CD14-positive monocyte (primary cell): ENCODE data around the gene HPSE2. TPM values are rescaled to one million over a fixed set of nuclear protein-coding genes. Genes with fewer than 3 reads are reported as not detected.

Experiments used
- DNase-seq, 3 donors: peaks; one replicate each; pipeline ENCODE4 v3.0.0-alpha.2; 2011 to 2022
- H2AFZ ChIP-seq: 2 replicates; pipeline ENCODE4 v1.6.0; 2012; ENCODE audit warnings: mild to moderate bottlenecking, low read depth, low read length, inconsistent platforms; ENCODE audit not compliant: insufficient read depth, poor library complexity, severe bottlenecking
- H3K27ac ChIP-seq, 2 donors: 1 replicate in 1 of 2; 2 replicates in 1 of 2; pipeline ENCODE4 v1.5.1; 2012 to 2013; ENCODE audit warnings: low read length in 2 of 2, control low read depth in 1 of 2, inconsistent platforms in 1 of 2, low read depth in 1 of 2, mild to moderate bottlenecking in 1 of 2
- H3K27me3 ChIP-seq, 2 donors: one replicate each; pipeline versions ENCODE4 v1.6.0 to v1.6.1; 2011 to 2013; ENCODE audit warnings: low read length in 2 of 2; ENCODE audit not compliant: control insufficient read depth in 2 of 2, insufficient read depth in 2 of 2
- H3K36me3 ChIP-seq, 2 donors: replicated peaks in 1 of 2; 1 replicate in 1 of 2; 2 replicates in 1 of 2; pipeline versions ENCODE4 v1.5.1 to v1.6.1; 2012 to 2013; ENCODE audit warnings: low read length in 2 of 2, control low read depth in 1 of 2, inconsistent platforms in 1 of 2, mild to moderate bottlenecking in 1 of 2; ENCODE audit not compliant: insufficient read depth in 2 of 2, control insufficient read depth in 1 of 2
- H3K4me1 ChIP-seq, 2 donors: 1 replicate in 1 of 2; 2 replicates in 1 of 2; pipeline versions ENCODE4 v1.5.1 to v1.6.1; 2012 to 2013; ENCODE audit warnings: low read length in 2 of 2, control low read depth in 1 of 2, inconsistent platforms in 1 of 2, mild to moderate bottlenecking in 1 of 2, moderate library complexity in 1 of 2; ENCODE audit not compliant: insufficient read depth in 2 of 2, control insufficient read depth in 1 of 2
- H3K4me2 ChIP-seq: replicated peaks from 2 replicates; pipeline ENCODE3; 2012; ENCODE audit warnings: low read length, moderate library complexity, mild to moderate bottlenecking; ENCODE audit not compliant: poor library complexity, severe bottlenecking; ENCODE audit errors: extremely low read depth
- H3K4me3 ChIP-seq, 3 experiments: fragments of 200-600 bp in 1 of 3; sonication (generic) in 1 of 3; replicated peaks in 1 of 3; 1 replicate in 2 of 3; 2 replicates in 1 of 3; pipeline ENCODE4 v1.5.1; 2011 to 2013; ENCODE audit warnings: low read length in 3 of 3, mild to moderate bottlenecking in 3 of 3, control low read depth in 2 of 3, low read depth in 2 of 3, inconsistent platforms in 1 of 3, moderate library complexity in 1 of 3
- H3K79me2 ChIP-seq: 2 replicates; pipeline ENCODE4 v1.6.0; 2012; ENCODE audit warnings: mild to moderate bottlenecking, control low read depth, inconsistent platforms, low read length, moderate library complexity; ENCODE audit not compliant: insufficient read depth
- H3K9ac ChIP-seq: 2 replicates; pipeline ENCODE4 v1.6.0; 2017; ENCODE audit warnings: low read length, mild to moderate bottlenecking; ENCODE audit not compliant: insufficient read depth, poor library complexity, severe bottlenecking
- H3K9me3 ChIP-seq, 2 donors: replicated peaks in 1 of 2; 1 replicate in 1 of 2; 2 replicates in 1 of 2; pipeline versions ENCODE4 v1.5.1 to v1.6.1; 2012 to 2013; ENCODE audit warnings: low read length in 2 of 2, control low read depth in 1 of 2; ENCODE audit not compliant: control insufficient read depth in 1 of 2, insufficient read depth in 1 of 2
- H4K20me1 ChIP-seq: 2 replicates; pipeline ENCODE4 v1.6.0; 2012; ENCODE audit warnings: mild to moderate bottlenecking, low read length, control low read depth, moderate library complexity; ENCODE audit not compliant: insufficient read depth
- H3K27ac Mint-ChIP-seq, 7 donors: one replicate each; pipeline ENCODE4 v1.8.0; 2020; ENCODE audit warnings: mild to moderate bottlenecking in 7 of 7, mixed read lengths in 7 of 7, moderate library complexity in 6 of 7, inconsistent platforms in 2 of 7
- H3K27me3 Mint-ChIP-seq, 3 donors: one replicate each; pipeline ENCODE4 v1.8.0; 2021 to 2022; ENCODE audit warnings: low read depth in 3 of 3, mild to moderate bottlenecking in 3 of 3, mixed read lengths in 3 of 3, moderate library complexity in 3 of 3, inconsistent platforms in 1 of 3
- H3K36me3 Mint-ChIP-seq, 2 donors: one replicate each; pipeline ENCODE4 v1.8.0; 2020; ENCODE audit warnings: mixed read lengths in 2 of 2, inconsistent platforms in 1 of 2, mild to moderate bottlenecking in 1 of 2
- H3K4me1 Mint-ChIP-seq: one replicate; pipeline ENCODE4 v1.8.0; 2020; ENCODE audit warnings: mild to moderate bottlenecking, mixed read lengths
- H3K4me3 Mint-ChIP-seq, 2 donors: one replicate each; pipeline ENCODE4 v1.8.0; 2020; ENCODE audit warnings: mild to moderate bottlenecking in 2 of 2, mixed read lengths in 2 of 2, moderate library complexity in 1 of 2
- H3K9me3 Mint-ChIP-seq, 7 donors: one replicate each; pipeline ENCODE4 v1.8.0; 2020 to 2022; ENCODE audit warnings: mixed read lengths in 7 of 7, mild to moderate bottlenecking in 6 of 7, moderate library complexity in 6 of 7, inconsistent platforms in 2 of 7
- WGBS: methylation state at CpG from one replicate; pipeline ENCODE4 v1.1.5; 2013; ENCODE audit warnings: missing lambda C conversion rate; ENCODE audit not compliant: insufficient coverage; 5-methylcytosine and 5-hydroxymethylcytosine counted together
- intact Hi-C, 2 donors: fragments of 100-400 bp; cut with micrococcal nuclease; formaldehyde crosslinking; loops; one replicate each; pipeline versions ENCODE4 v1.15.0 to v1.15.1; 2023
- polyA plus RNA-seq, 3 donors: library from polyadenylated mRNA; depleted of rRNA in 1 of 3; unstranded in 2 of 3; stranded (reverse) in 1 of 3; fragments of 300-500 nt in 2 of 3; fragments of >200 nt in 1 of 3; fragmentation: Illumina TruSeq in 2 of 3; gene quantifications; 1 replicate in 2 of 3; 2 replicates in 1 of 3; pipeline ENCODE4 v1.2.3, GENCODE V29; 2012 to 2021
- TF ChIP-seq, protein P1 (sequence below): fragments of 200-600 bp; IDR thresholded peaks from one replicate; pipeline ENCODE4 v1.8.0; 2022; ENCODE audit warnings: antibody characterized with exemption, mild to moderate bottlenecking

Gene HPSE2
- polyA plus RNA-seq, 3 donors, result not detected

DNA sequence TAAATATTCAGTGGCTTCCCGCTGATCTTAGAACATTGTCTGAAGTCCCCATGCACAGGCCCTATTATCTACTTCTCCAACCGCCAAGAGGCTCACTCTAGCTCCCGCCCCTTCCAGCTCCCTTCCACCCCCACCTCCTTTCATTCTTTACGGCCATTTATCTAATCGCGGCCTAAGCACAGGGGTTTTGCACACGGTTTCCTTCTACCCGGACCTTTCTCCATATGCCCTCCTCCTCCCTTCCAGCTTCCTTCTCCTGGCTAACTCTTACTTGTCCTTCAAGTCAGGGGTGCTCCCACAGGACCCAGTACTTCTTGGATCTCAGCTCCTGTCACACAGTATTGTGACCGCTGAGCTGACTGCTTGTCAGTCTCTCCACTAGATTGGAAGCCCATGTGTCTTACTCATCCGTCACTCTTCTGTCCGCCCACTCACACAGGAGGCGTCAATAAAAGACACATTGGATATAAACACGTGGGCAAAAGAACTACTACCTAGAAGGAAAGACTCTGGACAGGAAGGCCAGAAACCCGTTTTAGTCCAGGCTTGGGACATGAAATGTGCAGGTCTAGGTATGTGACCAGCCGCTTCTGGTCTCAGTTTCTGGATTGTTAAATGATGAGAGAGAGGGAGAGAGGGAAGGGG lies 768.7 kb downstream of the HPSE2 start:
- H3K27me3 Mint-ChIP-seq, result peaks cover 8 to 21% (median 17%) of the 10 kb centered on the region in 3 donors
- intact Hi-C loops, result loop anchor here (5.0 kb wide), 3 partner anchors 195 to 780 kb away; no protein-coding TSS in a partner anchor
- no peaks in the 10 kb centered on the region for H3K36me3 ChIP-seq
- no peaks in the 10 kb centered on the region for H4K20me1 ChIP-seq
- no peak overlapping the region for H3K4me2 ChIP-seq
- peak overlapping the region; percentile 100 for H2AFZ ChIP-seq
- no peaks in the 10 kb centered on the region for H3K36me3 Mint-ChIP-seq
- no peaks in the 10 kb centered on the region for H3K79me2 ChIP-seq
- H3K4me3 ChIP-seq, result no peak overlapping the region
- peaks cover 11% of the 10 kb centered on the region for H3K4me1 Mint-ChIP-seq
- DNase-seq, result no peak
- H3K4me3 Mint-ChIP-seq, result peak overlapping the region in 1 of 2 donors; percentile 31
- H3K9me3 ChIP-seq, result no peaks in the 10 kb centered on the region
- H3K4me1 ChIP-seq, result peaks cover 0 to 9% of the 10 kb centered on the region in 2 donors
- peaks cover 6 to 10% of the 10 kb centered on the region in 2 donors for H3K27me3 ChIP-seq
- H3K9me3 Mint-ChIP-seq, result peaks cover 0 to 1% (median 0%) of the 10 kb centered on the region in 7 donors
- TF ChIP-seq, protein P1, sequence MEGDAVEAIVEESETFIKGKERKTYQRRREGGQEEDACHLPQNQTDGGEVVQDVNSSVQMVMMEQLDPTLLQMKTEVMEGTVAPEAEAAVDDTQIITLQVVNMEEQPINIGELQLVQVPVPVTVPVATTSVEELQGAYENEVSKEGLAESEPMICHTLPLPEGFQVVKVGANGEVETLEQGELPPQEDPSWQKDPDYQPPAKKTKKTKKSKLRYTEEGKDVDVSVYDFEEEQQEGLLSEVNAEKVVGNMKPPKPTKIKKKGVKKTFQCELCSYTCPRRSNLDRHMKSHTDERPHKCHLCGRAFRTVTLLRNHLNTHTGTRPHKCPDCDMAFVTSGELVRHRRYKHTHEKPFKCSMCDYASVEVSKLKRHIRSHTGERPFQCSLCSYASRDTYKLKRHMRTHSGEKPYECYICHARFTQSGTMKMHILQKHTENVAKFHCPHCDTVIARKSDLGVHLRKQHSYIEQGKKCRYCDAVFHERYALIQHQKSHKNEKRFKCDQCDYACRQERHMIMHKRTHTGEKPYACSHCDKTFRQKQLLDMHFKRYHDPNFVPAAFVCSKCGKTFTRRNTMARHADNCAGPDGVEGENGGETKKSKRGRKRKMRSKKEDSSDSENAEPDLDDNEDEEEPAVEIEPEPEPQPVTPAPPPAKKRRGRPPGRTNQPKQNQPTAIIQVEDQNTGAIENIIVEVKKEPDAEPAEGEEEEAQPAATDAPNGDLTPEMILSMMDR, result no peak
- H3K27ac Mint-ChIP-seq, result no peak overlapping the region
- no peak overlapping the region for H3K27ac ChIP-seq
- WGBS, result 83% methylated on average over 13 of the region's 15 CpGs
- no peak overlapping the region for H3K9ac ChIP-seq

DNA sequence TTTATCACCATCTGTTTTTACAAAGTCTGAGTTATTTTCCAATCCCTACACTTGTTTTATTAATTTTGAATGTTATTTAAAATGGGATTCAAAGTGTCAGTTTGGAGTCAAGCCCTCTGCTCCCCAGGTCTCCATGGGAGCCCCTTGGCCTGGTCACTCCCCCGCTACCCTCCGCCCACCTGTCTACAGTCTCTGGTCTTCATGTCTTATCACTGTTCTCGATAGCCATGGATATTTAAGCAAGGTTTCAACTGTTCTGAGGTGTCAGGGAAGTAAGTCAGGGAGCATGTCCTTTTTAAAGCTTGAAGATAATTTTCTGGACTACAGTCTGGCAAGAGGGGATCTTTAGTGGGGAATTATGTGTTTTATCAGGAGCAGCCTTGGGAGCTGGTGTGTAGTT lies 769.8 kb downstream of the HPSE2 start:
- Mint-ChIP-seq H3K27me3 (peaks cover 8 to 18% (median 17%) of the 10 kb centered on the region in 3 donors), H3K27ac (no peak overlapping the region), H3K4me1 (peaks cover 15% of the 10 kb centered on the region), H3K36me3 (no peaks in the 10 kb centered on the region), H3K9me3 (peaks cover 0 to 1% (median 0%) of the 10 kb centered on the region in 7 donors), H3K4me3 (no peak overlapping the region)
- Histone ChIP-seq H3K4me1 (peaks cover 0 to 9% of the 10 kb centered on the region in 2 donors), H3K36me3 (no peaks in the 10 kb centered on the region), H4K20me1 (no peaks in the 10 kb centered on the region), H3K27me3 (peaks cover 6 to 10% of the 10 kb centered on the region in 2 donors), H3K27ac (no peak overlapping the region), H3K4me3 (no peak overlapping the region), H3K4me2 (no peak overlapping the region), H3K9me3 (no peaks in the 10 kb centered on the region), H2AFZ (no peak overlapping the region), H3K9ac (no peak overlapping the region), H3K79me2 (no peaks in the 10 kb centered on the region)
- intact Hi-C loops, result loop anchor here (5.0 kb wide), 3 partner anchors 196 to 781 kb away; no protein-coding TSS in a partner anchor
- DNase-seq, result no peak
- WGBS, result 100% methylated on average over 1 of the region's 3 CpGs
- TF ChIP-seq, protein P1, result no peak
